H9 (cell line): ENCODE measurements around the gene STRADA. TPM values are rescaled to one million over a fixed set of nuclear protein-coding genes. Genes with fewer than 3 reads are reported as not detected.

Experiments used
- DNase-seq: peaks from one replicate; pipeline ENCODE4 v3.0.0-alpha.2; 2017
- H2AFZ ChIP-seq: one replicate; pipeline ENCODE4 v1.6.1; 2013; ENCODE audit warnings: mild to moderate bottlenecking, low read length, control low read depth, moderate library complexity
- H2AK5ac ChIP-seq: 2 replicates; pipeline ENCODE4 v1.6.1; 2013; ENCODE audit warnings: low read length, control low read depth, mixed read lengths; ENCODE audit not compliant: insufficient read length
- H2BK120ac ChIP-seq: one replicate; pipeline ENCODE4 v1.6.1; 2013; ENCODE audit warnings: low read depth, mild to moderate bottlenecking, low read length, control low read depth, inconsistent platforms; ENCODE audit not compliant: poor library complexity, severe bottlenecking
- H2BK12ac ChIP-seq: 2 replicates; pipeline ENCODE4 v1.6.1; 2013; ENCODE audit warnings: low read length, control low read depth, mixed read lengths, low read depth; ENCODE audit not compliant: insufficient read length
- H2BK15ac ChIP-seq: 2 replicates; pipeline ENCODE4 v1.6.1; 2013; ENCODE audit warnings: low read depth, low read length, control low read depth
- H2BK20ac ChIP-seq: one replicate; pipeline ENCODE4 v1.6.1; 2013; ENCODE audit warnings: low read depth, mild to moderate bottlenecking, low read length, control low read depth, inconsistent platforms; ENCODE audit not compliant: poor library complexity, severe bottlenecking
- H2BK5ac ChIP-seq: 2 replicates; pipeline ENCODE4 v1.6.1; 2013; ENCODE audit warnings: low read length, control low read depth, mixed read lengths; ENCODE audit not compliant: insufficient read length
- H3K14ac ChIP-seq: 2 replicates; pipeline ENCODE4 v1.6.1; 2013; ENCODE audit warnings: low read length, control low read depth; ENCODE audit not compliant: insufficient read depth
- H3K18ac ChIP-seq: 2 replicates; pipeline ENCODE4 v1.6.1; 2013; ENCODE audit warnings: low read depth, mild to moderate bottlenecking, mixed read lengths, low read length, control low read depth; ENCODE audit not compliant: insufficient read length
- H3K23ac ChIP-seq: 2 replicates; pipeline ENCODE4 v1.6.1; 2013; ENCODE audit warnings: low read length, control low read depth, mixed read lengths, low read depth; ENCODE audit not compliant: insufficient read length
- H3K23me2 ChIP-seq: 2 replicates; pipeline ENCODE4 v1.6.1; 2013; ENCODE audit warnings: low read depth, mild to moderate bottlenecking, mixed read lengths, low read length, control low read depth; ENCODE audit not compliant: insufficient read length, poor library complexity, severe bottlenecking
- H3K27ac ChIP-seq: 2 replicates; pipeline ENCODE4 v1.5.1; 2013; ENCODE audit warnings: low read length, control low read depth, mixed read lengths, low read depth; ENCODE audit not compliant: insufficient read length
- H3K27me3 ChIP-seq: 2 replicates; pipeline ENCODE4 v1.6.1; 2013; ENCODE audit warnings: low read length, control low read depth, inconsistent platforms; ENCODE audit not compliant: insufficient read depth
- H3K4ac ChIP-seq: 2 replicates; pipeline ENCODE4 v1.6.1; 2013; ENCODE audit warnings: low read depth, mild to moderate bottlenecking, control low read depth, inconsistent platforms, low read length, moderate library complexity
- H3K4me1 ChIP-seq: 2 replicates; pipeline ENCODE4 v1.6.1; 2013; ENCODE audit warnings: low read length, control low read depth, inconsistent platforms; ENCODE audit not compliant: insufficient read depth
- H3K4me2 ChIP-seq: 2 replicates; pipeline ENCODE4 v1.6.1; 2013; ENCODE audit warnings: low read length, control low read depth, mixed read lengths; ENCODE audit not compliant: insufficient read length, insufficient read depth
- H3K56ac ChIP-seq: 2 replicates; pipeline ENCODE4 v1.6.1; 2013; ENCODE audit warnings: low read depth, mild to moderate bottlenecking, mixed read lengths, low read length, control low read depth; ENCODE audit not compliant: insufficient read length
- H3K79me1 ChIP-seq: 2 replicates; pipeline ENCODE4 v1.6.1; 2013; ENCODE audit warnings: low read depth, mild to moderate bottlenecking, moderate library complexity, low read length, control low read depth, inconsistent platforms; ENCODE audit not compliant: insufficient read depth, poor library complexity, severe bottlenecking
- H3K79me2 ChIP-seq: 2 replicates; pipeline ENCODE4 v1.6.1; 2013; ENCODE audit warnings: low read length, control low read depth, inconsistent platforms; ENCODE audit not compliant: insufficient read depth
- H3K9ac ChIP-seq: 2 replicates; pipeline ENCODE4 v1.6.1; 2013; ENCODE audit warnings: low read length, control low read depth, mixed read lengths; ENCODE audit not compliant: insufficient read length; ENCODE audit errors: extremely low read depth
- H3K9me3 ChIP-seq: one replicate; pipeline ENCODE4 v1.6.1; 2013; ENCODE audit warnings: low read depth, low read length, inconsistent platforms; ENCODE audit not compliant: control insufficient read depth
- H3T11ph ChIP-seq: one replicate; pipeline ENCODE4 v1.6.1; 2013; ENCODE audit warnings: mild to moderate bottlenecking, low read length, control low read depth, inconsistent platforms
- H4K20me1 ChIP-seq: one replicate; pipeline ENCODE4 v1.6.1; 2013; ENCODE audit not compliant: control insufficient read depth, insufficient read length, insufficient read depth
- H4K5ac ChIP-seq: 2 replicates; pipeline ENCODE4 v1.6.1; 2013; ENCODE audit warnings: low read depth, mild to moderate bottlenecking, mixed read lengths, low read length, control low read depth; ENCODE audit not compliant: insufficient read length
- H4K8ac ChIP-seq: replicated peaks from 2 replicates; pipeline ENCODE4 v1.6.1; 2013; ENCODE audit warnings: low read length, control low read depth, mixed read lengths, low read depth; ENCODE audit not compliant: insufficient read length
- H4K91ac ChIP-seq: 2 replicates; pipeline ENCODE4 v1.6.1; 2013; ENCODE audit warnings: low read depth, mild to moderate bottlenecking, moderate library complexity, mixed read lengths, low read length, control low read depth; ENCODE audit not compliant: insufficient read length
- H3K27ac Mint-ChIP-seq, 3 experiments: 2 replicates in 2 of 3; 3 replicates in 1 of 3; pipeline ENCODE4 v1.8.0; 2020 to 2021; ENCODE audit warnings: mixed read lengths in 3 of 3, mild to moderate bottlenecking in 1 of 3, moderate library complexity in 1 of 3
- H3K27me3 Mint-ChIP-seq: 2 replicates; pipeline ENCODE4 v1.8.0; 2021; ENCODE audit warnings: low read depth, mild to moderate bottlenecking, moderate library complexity, mixed read lengths
- H3K36me3 Mint-ChIP-seq, 3 experiments: 2 replicates in 2 of 3; 3 replicates in 1 of 3; pipeline ENCODE4 v1.8.0; 2020 to 2021; ENCODE audit warnings: low read depth in 3 of 3, mixed read lengths in 3 of 3; ENCODE audit not compliant: insufficient read depth in 1 of 3
- H3K4me1 Mint-ChIP-seq, 2 experiments: 2 replicates each; pipeline ENCODE4 v1.8.0; 2020; ENCODE audit warnings: mixed read lengths in 2 of 2
- H3K4me3 Mint-ChIP-seq, 2 experiments: 2 replicates in 1 of 2; 3 replicates in 1 of 2; pipeline ENCODE4 v1.8.0; 2020 to 2021; ENCODE audit warnings: mild to moderate bottlenecking in 2 of 2, mixed read lengths in 2 of 2, moderate library complexity in 1 of 2
- H3K9me3 Mint-ChIP-seq, 2 experiments: 2 replicates in 1 of 2; 3 replicates in 1 of 2; pipeline ENCODE4 v1.8.0; 2020; ENCODE audit warnings: mild to moderate bottlenecking in 2 of 2, mixed read lengths in 2 of 2, moderate library complexity in 1 of 2
- total RNA-seq: library from RNA; stranded (reverse); gene quantifications from 2 replicates; pipeline ENCODE4 v1.2.1, GENCODE V29; 2021
- TF ChIP-seq, protein P1 (sequence below): fragments of 200-600 bp; sonication (generic); conservative IDR thresholded peaks from 3 replicates; pipeline ENCODE4 v1.8.0; 2021; ENCODE audit warnings: antibody characterized with exemption, mild to moderate bottlenecking

STRADA gene
- total RNA-seq, 1 experiment from 2014 or later = 35.0 TPM

DNA sequence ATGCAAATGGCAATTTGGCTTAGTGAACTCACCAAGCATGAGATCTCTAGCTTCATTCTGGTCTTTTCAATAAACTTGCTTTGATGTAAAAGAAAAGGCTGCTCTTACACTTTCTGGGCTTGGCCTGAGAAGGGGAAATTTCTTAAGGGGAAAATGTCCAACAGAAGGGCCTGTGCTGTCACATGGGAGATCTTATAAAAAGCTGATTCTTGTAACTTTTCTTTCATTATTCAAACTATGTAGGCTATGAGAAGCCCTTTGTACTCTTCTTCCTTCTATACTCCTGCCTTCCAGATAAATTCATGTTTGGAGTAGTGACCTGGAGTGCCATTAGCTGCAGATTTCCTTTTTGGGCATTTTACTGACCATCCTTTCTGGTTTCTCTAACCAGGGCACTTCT lies 58.6 kb downstream of the STRADA start:
- Histone ChIP-seq H3K4me1 (no peaks in the 10 kb centered on the region), H2BK15ac (no peak overlapping the region), H3K79me1 (no peaks in the 10 kb centered on the region), H2BK120ac (no peak overlapping the region), H2AK5ac (no peak overlapping the region), H3K18ac (no peak overlapping the region), H3K14ac (no peak overlapping the region), H4K8ac (no peak overlapping the region), H4K91ac (no peak overlapping the region), H3K56ac (no peak overlapping the region), H3T11ph (no peak overlapping the region), H4K5ac (no peak overlapping the region), H3K27me3 (no peaks in the 10 kb centered on the region), H3K79me2 (no peaks in the 10 kb centered on the region), H3K9me3 (no peaks in the 10 kb centered on the region), H2BK20ac (no peak overlapping the region), H4K20me1 (no peaks in the 10 kb centered on the region), H3K23me2 (no peaks in the 10 kb centered on the region), H2BK5ac (no peak overlapping the region), H2BK12ac (no peak overlapping the region), H2AFZ (no peak overlapping the region), H3K9ac (no peak overlapping the region), H3K4ac (no peak overlapping the region), H3K27ac (no peak overlapping the region), H3K23ac (no peak overlapping the region), H3K4me2 (no peak overlapping the region)
- H3K4me3 Mint-ChIP-seq = no peak overlapping the region
- H3K27me3 Mint-ChIP-seq = no peaks in the 10 kb centered on the region
- no peak overlapping the region for H3K27ac Mint-ChIP-seq
- H3K9me3 Mint-ChIP-seq = no peaks in the 10 kb centered on the region
- TF ChIP-seq, protein P1, sequence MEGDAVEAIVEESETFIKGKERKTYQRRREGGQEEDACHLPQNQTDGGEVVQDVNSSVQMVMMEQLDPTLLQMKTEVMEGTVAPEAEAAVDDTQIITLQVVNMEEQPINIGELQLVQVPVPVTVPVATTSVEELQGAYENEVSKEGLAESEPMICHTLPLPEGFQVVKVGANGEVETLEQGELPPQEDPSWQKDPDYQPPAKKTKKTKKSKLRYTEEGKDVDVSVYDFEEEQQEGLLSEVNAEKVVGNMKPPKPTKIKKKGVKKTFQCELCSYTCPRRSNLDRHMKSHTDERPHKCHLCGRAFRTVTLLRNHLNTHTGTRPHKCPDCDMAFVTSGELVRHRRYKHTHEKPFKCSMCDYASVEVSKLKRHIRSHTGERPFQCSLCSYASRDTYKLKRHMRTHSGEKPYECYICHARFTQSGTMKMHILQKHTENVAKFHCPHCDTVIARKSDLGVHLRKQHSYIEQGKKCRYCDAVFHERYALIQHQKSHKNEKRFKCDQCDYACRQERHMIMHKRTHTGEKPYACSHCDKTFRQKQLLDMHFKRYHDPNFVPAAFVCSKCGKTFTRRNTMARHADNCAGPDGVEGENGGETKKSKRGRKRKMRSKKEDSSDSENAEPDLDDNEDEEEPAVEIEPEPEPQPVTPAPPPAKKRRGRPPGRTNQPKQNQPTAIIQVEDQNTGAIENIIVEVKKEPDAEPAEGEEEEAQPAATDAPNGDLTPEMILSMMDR = no peak
- DNase-seq = no peak
- H3K36me3 Mint-ChIP-seq = peaks cover 0 to 3% (median under 1%) of the 10 kb centered on the region in 3 experiments; a peak in 4 of 7 replicates
- H3K4me1 Mint-ChIP-seq = peaks cover 7 to 13% of the 10 kb centered on the region in 2 experiments
